CD4-positive, alpha-beta T cell treated with Interferon alpha-2 for 1 hour (primary cell): ENCODE data around the gene NUDT3.
"Not testable (repeated sequence)": the region's sequence is repeated elsewhere in the genome, so short reads cannot be mapped to it uniquely, and the experiment has no call there.

Experiments
- DNase-seq, 2 donors: peaks; one replicate each; pipeline ENCODE4 v3.0.0-alpha.2; 2020 to 2022

Gene NUDT3

DNA sequence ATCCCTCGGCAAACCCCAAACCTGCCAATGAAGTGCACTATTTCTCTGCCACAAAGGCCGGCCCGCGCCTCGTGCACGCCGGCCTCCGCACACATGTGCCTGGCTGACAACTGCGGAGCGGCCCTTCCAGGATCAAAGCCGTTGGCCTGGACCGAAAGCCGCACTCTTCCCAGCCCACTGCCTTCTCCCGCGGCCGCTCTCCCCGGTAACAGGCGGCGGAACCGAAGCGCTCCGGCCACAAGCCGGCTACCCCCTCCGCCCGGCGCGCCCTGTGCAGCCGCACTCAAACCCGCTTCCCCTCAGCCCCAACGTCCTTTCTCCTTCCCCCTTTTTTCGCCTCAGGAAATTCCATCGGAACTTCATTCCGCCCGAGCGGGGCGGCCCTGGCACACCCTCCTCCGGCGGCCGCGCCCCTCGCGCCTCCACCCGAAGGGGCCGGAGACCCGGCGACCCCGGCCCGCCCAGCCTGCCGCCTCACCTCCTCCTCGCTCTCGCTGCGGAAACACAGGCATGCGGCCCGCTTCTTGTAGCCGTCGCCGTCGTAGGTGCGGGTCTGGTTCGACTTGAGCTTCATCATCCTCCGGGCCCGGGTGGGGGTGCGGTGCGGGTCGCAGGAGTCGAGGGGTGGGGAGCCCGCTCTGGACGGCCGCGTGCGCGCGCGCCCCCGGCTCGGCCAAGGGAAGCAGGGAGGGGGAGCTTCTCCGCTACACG is 528 bp downstream of the NUDT3 start:
- DNase-seq: peak; percentile 14 to 43

DNA sequence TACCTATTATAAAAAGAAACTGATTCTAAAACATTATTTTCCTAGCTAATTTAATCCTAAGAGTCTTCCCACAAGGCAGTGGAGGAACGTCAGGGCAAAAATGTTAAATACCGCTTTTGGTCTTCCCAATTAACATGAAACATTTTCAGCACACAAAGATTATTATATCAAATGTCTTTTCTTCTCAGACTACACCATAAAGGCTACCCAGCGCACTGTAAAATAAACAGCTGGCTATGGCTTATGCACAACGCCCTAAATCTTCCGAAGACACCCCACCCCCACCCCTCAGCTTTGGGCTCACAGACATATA is 1.0 kb downstream of the NUDT3 start:
- DNase-seq: no peak

DNA sequence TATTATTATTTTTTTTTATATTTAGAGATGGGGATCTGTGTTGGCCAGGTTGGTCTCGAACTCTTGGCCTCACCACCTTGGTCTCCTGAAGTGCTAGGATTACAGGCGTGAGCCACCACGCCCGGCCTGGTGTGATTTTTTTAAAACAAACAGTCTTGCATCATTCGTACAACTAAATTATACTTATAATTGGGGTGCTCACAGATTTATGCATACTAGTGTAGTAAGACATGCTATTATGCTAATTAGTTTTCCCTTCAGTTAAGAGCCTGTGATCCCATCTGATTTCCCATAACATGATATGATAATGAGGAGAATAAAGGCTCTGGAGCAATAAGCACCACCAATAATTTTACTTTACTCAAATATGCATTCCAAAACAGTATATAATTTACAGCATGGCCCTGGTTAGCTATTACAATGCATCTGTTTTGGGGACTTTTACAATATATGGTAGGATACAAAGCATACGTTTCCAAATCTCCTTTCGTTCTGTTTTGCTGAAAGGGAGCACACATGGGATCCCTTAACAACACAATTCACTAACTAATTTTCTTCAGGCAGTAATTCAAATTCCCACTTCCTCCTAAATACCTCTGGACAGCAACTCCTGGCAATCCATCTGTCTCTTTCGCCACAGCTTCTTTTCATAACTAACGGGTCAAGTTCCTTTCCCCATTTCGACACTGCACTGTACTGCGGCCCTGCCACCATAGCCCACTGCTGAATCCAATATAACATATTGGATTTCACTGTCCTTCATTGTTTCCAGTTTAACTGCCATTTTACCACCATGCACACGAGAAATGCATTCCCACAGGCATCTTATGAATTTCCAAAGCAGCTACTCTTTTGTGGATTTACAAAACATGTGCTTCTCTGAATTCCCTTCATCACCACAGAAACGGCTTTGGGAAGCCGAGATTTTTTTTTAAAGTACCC is 1.7 kb downstream of the NUDT3 start:
- peak in 1 of 2 donors; percentile 2 for DNase-seq

DNA sequence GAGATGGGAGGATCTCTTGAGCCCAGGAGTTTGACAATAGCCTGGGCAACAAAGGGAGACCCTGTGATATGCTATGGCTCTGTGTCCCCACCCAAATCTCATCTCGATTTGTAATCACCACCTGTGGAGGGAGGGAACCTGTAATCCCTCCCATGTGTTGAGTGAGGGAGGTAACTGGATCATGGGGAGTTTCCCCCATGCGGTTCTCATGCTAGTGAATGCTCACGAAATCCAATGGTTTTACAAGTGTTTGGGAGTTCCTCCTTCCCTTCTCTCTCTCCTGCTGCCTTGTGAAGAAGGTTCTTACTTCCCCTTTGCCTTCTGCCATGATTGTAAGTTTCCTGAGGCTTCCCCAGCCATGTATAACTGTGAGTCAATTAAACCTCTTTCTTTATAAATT is 3.4 kb downstream of the NUDT3 start:
- DNase-seq: no peak

DNA sequence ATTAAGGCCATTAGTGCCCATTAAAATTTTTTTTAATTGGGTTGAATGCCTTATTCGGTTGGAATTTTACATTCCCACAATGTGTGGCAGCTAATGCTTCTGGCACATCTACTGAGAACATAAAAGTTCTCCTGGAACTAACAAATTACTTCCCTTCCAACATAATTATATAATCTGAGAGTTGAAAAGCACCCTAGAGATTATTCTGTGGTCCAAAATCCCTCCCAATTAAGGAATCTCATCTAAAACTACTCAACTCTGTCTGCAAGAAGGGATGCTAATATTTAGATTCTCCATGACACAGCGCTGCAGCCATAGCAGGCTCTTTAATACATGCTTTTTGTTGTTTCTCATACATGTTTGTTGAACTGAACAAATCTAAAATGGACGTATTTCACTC is 4.0 kb downstream of the NUDT3 start:
- no peak for DNase-seq

DNA sequence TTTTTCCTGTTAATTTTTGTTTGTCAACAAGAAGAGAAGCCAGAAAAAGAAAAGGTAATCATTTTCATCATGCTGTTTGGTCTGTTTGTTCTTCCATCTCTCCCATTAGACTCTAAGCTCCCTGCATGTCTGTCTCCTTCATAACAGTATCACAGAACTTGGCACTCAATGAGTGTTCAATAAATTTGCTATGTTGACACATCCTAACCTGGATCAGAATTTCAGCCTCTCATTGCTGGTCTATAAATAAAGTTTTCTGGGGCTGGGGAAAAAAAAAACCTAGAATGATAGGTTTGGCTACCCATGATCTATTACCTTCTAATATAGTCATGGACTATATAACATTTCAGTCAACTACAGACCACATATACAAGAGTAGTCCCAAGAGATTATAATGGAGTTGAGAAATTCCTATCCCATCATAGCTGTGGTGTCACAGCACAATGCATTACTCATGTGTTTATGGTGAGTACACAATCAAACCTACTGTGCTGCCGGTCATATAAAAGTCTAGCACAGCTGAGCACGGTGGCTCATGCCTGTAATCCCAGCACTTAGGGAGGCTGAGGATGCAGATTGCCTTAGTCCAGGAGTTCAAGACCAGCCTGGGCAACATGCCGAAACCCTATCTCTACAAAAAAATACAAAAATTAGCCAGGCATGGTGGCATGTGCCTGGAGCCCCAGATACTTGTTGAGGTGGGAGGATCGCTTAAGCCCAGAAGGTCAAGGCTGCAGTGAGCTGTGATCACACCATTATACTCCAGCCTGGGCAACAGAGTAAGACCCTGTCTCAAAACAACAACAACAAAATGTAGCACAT is 5.9 kb downstream of the NUDT3 start:
- no peak for DNase-seq

DNA sequence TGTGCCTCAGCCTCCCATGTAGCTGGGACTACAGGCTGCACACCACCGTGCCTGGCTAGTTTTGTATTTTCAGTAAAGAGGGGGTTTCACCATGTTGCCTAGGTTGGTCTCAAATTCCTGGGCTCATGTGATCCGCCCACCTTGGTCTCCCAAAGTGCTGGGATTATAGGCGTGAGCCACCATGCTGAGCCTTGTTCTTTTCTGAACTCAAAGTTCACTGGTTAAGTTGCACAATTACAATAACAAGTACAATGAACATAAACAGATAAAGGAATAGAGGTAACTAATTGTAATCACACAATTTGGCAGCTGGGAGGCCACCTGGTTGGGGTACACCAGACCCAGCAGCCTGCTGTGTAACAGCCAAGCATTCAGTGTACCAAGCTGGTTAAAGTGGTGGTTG is 6.7 kb downstream of the NUDT3 start:
- no peak for DNase-seq

DNA sequence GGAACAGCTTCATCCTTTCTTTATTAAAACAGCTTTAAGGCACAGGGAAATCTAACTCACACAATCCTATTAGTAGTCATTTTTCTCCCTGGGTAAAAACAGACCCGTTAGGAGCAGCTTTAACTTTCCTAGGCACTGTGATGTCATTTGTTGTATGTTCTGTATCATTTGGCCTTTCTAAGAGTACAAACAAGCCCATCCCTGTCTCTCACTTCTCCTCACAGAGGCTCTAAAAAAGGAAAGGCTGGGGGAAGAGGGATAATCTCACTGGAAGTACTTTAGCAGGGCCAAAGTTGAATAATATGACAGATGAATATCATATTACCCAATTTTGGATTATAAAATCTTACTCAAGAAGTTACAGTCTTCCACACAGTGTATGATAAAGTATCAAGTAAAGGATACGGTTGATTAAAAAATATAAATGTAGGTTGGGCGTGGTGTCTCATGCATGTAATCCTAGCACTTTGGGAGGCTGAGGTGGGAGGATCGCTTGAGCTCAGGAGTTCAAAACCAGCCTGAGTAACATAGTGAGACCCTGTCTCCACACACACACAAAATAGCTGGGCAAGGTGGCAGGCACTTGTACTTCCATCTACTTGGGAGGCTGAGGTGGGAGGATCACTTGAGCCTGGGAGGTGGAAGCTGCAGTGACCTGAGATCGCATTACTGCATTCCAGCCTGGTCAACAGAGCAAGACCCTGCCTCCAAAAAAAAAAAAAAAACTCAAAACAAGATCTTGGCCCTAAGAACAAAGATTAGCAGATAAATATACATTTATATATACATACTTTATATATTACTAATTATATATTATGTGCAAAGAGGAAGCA is 7.9 kb downstream of the NUDT3 start:
- DNase-seq: no peak

DNA sequence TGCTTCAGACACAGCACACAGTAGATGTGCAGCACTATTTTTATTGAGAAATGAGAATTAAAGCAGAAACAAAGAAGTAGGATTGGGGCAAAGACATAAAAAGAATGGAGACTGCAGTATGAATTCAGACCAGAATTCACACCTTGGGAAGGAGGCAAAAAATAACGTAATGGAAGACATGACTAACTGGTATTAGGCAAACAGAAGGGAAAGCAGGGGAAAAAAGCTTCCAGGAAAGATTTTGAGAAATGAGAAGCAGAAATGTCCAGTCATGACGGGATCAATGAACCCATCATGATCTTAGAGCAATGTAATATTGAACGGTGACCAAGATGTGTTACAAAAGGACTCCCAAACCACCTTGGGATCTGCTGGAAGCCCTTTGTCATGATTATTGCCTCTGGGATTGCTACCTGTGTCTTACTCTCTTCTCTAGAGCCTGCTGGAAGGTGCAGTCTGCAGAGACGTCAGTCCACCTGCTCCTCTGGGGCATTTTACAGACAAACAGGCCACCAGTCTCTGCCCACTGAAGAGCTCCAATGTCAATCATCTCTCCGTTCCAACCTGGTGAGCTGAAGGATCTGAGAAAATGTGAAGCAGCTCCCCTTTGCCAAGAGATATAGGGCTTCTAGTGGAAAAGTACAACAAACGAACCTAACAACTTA is 8.7 kb downstream of the NUDT3 start:
- DNase-seq: no peak

DNA sequence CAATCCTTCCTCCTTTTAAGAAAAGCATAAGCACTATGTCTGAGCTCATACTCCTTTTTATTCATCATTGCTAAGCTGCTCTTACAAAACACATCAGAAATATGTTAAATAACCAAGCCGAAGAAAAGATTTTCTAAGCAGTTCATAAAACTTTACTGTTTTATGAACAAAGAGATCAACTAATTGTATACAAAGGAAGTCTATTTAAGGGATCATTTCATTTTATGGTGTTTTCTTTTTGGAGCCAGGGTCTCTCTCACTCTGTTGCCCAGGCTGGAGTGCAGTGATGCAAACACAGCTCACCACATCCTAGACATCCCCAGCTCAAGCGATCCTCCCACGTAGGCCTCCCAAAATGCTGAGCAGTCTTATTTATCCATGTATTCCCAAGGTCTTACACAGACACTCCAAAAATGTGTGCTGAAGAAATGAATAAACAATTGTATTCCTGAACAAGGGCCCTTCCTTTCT is 9.3 kb downstream of the NUDT3 start:
- DNase-seq: no peak

DNA sequence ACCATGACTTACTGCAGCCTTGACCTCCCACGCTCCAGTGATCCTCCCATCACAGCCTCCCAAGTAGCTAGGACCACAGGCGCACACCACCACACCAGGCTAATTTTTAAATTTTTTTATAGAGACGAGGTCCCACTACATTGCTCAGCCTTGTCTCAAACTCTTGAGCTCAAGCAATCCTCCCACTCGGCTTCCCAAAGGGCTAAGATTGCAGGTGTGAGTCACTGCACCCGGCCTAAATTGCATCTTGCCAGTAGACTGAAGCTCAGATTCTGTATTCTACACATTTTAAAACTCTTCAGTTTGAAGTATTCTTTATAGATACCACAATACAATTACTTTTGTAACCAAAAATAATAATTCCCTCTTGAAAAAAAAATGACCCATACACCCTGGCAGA is 11.4 kb downstream of the NUDT3 start:
- DNase-seq: no peak

DNA sequence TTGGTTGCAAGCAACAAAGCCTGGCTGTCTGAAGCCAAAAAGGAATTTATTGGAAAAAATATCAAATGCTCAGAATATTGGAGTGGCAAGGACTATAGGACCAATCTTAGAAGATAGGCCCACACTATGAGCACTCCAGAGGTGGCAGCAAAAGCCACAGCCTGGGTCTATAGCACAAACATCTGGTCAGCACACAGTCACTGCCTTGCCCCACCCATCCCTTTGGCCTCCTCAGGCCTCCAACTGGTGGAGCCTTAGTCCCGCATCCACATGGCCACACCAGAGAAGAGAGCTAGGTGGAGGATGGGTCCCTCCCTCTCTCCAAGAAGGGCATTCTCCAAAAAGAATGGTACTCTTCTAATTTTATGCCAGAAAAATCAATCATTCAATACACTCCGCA is 14.0 kb downstream of the NUDT3 start:
- no peak for DNase-seq

DNA sequence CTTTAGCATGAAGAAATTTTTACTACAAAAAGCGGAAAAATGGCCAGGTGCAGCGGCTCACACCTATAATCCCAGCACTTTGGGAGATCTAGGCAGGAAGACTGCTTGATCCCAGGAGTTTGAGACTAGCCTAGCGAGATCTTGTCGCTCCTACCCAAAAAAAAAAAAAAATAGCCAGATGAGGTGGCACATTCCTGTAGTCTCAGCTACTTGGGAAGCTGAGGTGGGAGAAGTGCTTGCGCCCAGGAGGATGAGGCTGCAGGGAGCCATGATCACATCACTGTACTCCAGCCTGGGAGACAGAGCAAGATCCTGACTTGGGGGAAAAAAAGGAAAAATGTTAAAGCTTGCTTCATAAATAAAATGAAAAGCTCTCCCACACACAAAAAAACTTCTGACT is 14.5 kb downstream of the NUDT3 start:
- no peak for DNase-seq

DNA sequence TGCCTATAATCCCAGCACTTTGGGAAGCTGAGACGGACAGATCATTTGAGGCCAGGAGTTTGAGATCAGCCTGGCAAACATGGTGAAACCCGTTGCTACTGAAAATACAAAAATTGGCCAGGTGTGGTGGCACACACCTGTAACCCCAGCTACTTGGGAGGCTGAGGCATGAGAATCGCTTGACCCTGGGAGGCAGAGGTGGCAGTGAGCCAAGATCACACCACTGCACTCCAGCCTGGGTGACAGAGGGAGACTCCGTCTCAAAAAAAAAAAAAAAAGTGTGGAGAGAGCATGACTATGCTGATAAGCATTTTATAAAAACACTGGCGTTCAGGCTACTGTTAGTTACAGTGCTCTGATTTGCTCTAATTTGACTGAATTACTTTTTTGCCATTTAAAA is 14.9 kb downstream of the NUDT3 start:
- not testable (repeated sequence) for DNase-seq

DNA sequence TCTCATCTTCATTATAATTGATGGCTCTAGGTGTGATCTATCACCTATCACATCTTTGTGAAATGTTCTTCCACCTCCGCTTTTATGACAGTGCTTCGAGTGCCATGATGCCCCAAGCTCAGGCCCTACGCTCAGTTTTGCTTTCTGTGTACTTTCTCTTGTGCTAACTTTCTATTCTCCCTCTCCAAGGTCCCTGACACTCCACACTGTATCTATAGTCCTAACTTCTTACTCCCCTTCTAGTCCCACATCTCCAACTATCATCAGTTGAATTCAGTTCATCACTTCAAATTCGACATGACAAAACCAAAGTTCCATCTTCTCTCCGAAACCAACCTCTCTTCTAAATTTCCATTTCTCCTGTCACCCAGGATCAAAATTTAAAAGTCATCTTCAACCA is 16.6 kb downstream of the NUDT3 start:
- DNase-seq: no peak

DNA sequence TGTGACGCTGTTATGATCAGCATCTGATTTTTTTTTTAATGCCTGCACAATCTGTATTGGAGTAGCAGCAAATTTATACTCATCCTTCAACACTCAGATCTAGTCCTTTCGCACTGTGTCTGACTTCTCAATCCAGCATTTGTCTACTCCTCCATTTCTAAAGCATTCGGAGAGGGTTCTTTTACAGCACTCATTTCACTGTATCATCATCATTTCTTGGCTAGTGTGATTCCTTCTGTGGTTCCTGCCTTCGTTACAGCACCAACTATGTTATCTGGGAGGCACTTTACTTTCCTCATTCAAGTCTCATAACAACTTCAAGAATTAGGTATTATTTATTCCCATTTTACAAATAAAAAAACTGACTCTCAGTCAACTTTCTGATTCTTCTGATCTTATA is 18.0 kb downstream of the NUDT3 start:
- no peak for DNase-seq

DNA sequence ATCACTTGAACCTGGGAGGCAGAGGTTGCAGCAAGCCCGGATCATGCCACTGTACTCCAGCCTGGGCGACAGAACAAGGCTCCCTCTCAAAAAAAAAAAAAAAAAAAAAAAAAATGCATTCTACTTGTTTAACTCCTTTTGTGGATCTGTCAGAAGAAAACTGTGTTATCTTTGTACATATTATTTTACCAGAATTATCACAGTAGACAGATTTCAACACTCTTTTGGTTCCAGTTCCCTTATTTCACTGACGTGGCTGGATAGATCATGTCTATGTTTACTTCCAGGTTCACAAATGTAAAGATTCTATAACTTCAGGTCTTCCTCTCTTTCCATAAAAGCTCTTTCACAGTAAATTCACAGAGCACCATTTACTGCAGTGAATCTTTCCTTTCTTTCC is 18.4 kb downstream of the NUDT3 start:
- no peak for DNase-seq

DNA sequence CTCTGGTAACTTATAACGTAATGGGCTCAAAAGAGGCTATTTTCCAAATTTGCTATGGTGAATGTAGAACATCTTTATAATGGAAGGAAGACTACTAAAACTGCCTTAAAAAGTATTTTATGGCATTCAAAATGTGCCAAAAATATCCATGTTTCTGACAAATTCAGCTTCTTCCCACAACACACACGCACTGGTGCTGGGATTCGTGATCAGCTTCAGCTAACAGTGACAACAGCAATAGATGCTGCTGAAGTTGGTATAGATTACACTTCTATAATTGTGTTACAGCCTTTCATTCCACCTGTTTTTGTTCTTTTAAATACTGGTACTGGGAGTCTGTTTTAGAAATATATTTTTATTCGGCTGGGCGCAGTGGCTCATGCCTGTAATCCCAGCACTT is 19.0 kb downstream of the NUDT3 start:
- DNase-seq: no peak

DNA sequence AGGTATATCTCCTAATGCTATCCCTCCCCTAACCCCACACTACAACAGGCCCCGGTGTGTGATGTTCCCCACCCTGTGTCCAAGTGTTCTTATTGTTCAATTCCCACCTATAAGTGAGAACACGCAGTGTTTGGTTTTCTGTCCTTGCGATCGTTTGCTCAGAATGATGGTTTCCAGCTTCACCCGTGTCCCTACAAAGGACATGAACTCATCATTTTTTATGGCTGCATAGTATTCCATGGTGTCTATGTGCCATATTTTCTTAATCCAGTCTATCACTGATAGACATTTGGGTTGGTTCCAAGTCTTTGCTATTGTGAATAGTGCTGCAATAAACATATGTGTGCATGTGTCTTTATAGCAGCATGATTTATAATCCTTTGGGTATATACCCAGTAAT is 20.6 kb downstream of the NUDT3 start:
- not testable (repeated sequence) for DNase-seq

DNA sequence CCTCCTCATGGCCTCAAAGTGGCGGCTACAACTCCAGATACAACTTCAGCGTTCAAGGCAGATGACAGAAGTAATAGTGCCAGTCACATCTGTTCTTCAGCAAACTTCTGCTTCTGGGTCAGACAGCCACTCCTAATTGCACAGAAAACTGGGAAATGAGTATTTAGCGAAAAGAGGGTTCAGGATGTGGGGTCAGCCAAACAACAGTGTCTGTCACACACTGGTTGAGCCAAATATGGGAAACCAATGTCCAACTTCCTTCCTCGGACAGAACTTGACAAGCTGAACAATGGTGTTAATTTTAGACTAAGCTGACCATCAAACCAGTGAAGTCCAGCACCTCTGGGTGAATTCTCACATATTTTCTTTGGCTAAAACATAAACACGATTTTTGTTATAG is 22.1 kb downstream of the NUDT3 start:
- no peak for DNase-seq

DNA sequence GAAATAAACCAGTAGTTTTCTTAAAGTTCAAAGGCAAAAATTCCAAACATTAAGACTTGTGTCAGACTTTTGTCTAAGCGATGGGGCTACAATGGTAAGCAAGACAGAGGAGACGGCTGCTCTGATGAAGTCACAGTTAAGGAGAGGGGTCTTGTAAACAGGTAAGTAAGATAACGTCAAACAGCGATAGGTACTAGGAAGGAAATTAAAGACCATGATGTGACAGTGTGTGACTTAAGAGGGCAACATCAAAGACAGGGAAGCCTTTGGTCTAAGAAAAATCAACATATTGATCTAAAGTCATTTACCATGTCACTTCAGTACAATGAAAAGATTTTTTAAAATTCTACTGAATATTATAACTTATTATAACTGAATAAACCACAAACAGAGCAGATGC is 23.1 kb downstream of the NUDT3 start:
- no peak for DNase-seq

DNA sequence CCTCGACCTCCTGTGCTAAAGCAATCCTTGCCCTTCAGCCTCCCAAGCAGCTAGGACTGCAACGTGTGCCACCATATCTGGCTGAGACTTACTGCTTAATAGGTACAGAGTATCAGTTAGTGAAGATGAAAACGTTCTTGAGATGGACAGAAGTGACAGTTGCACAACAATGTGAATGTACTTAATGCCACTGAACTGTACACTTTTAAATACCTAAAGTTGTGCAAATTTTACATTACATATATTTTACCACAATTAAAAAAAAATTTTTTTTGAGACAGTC is 25.9 kb downstream of the NUDT3 start:
- DNase-seq: no peak
